Heart left ventricle (tissue), 13 donors: ENCODE measurements around the gene CNTNAP3B.
"Not testable (repeated sequence)": the region's sequence is repeated elsewhere in the genome, so short reads cannot be mapped to it uniquely, and the experiment has no call there.

Experiments
- POLR2A ChIP-seq, 2 donors: fragments of 450-650 bp; IDR thresholded peaks; one replicate each; pipeline ENCODE4 v1.6.1; 2017; ENCODE audit warnings: antibody characterized with exemption in 2 of 2, mild to moderate bottlenecking in 2 of 2, moderate library complexity in 2 of 2
- TF ChIP-seq, protein P1 (sequence below), 12 donors: fragments of 200-600 bp; sonication (generic) in 4 of 12; IDR thresholded peaks; one replicate each; pipeline versions ENCODE4 v1.5.0 to v1.8.0; 2018 to 2022; ENCODE audit warnings: antibody characterized with exemption in 12 of 12, mild to moderate bottlenecking in 5 of 12
- donor health status: ischemic (EF 13 %, LVEDD 7.1; RV severe dilation, severe dysfunction).
- donor health status: DM: no; HTN: yes; CAD: no.
- donor health status: DM: no; HTN: no; CAD: no.
- donor health status: ischemic (EF 25% LVEDD 6.9; RV normal size, moderate dysfunction).
- donor health status: ischemic (EF 25% LVEDD 5.7; RV mildly dilated, moderate dysfunction).
- donor health status: ischemic (EF 35%, LVEDD 5.7; RV mildly dilated, moderate dysfunction).
- donor health status: nonischemic (EF 11% LVEDD 7.7; RV severe dilation, severe dysfunction).
- donor health status: DM: yes; HTN: yes; CAD: no.
- donor health status: PGD.
- donor health status: ischemic (EF 29% LVEDD 5.4; RV normal size, mild dysfunction).
- donor health status: nonischemic (EF 23%, LVEDD 6.1; RV moderate dilation, normal function).

DNA sequence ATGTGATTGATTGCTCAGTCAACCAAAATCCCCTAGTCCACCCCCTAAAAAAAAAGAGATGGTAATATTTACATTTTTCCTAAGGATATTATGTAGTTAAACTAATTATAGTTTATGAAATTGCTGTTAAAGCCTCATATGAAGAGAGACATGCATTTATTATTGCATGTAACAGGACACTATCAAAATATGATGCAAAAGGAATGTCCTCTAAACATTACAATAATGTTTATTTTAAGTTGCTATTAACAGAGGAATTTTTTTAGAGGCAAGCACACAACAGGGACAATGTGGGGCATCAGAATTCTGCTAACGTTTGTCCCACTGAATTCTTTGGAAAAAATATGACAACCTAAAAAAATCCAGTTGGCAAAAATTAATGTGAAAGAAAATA is 44.7 kb downstream of the CNTNAP3B start:
- TF ChIP-seq, protein P1, sequence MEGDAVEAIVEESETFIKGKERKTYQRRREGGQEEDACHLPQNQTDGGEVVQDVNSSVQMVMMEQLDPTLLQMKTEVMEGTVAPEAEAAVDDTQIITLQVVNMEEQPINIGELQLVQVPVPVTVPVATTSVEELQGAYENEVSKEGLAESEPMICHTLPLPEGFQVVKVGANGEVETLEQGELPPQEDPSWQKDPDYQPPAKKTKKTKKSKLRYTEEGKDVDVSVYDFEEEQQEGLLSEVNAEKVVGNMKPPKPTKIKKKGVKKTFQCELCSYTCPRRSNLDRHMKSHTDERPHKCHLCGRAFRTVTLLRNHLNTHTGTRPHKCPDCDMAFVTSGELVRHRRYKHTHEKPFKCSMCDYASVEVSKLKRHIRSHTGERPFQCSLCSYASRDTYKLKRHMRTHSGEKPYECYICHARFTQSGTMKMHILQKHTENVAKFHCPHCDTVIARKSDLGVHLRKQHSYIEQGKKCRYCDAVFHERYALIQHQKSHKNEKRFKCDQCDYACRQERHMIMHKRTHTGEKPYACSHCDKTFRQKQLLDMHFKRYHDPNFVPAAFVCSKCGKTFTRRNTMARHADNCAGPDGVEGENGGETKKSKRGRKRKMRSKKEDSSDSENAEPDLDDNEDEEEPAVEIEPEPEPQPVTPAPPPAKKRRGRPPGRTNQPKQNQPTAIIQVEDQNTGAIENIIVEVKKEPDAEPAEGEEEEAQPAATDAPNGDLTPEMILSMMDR (IDR thresholded peaks at IDR 0.05): not testable (repeated sequence)
- not testable (repeated sequence) for TF ChIP-seq POLR2A (IDR thresholded peaks at IDR 0.05)
